Thymus (tissue), 11 donors: ENCODE results near the gene SETD5. TPM values are rescaled to one million over a fixed set of nuclear protein-coding genes. Genes with fewer than 3 reads are reported as not detected.
A peak's percentile ranks its signal among the peaks of the same experiment; 100 is the strongest.

Experiments used
- DNase-seq, 9 donors: peaks; one replicate each; pipeline ENCODE4 v3.0.0-alpha.2; 2013; ENCODE audit warnings: low spot score in 9 of 9, low read depth in 6 of 9, missing footprints in 1 of 9
- H3K27ac ChIP-seq, 2 donors: one replicate each; pipeline ENCODE4 v1.5.1; 2013; ENCODE audit warnings: control low read depth in 1 of 2, low read depth in 1 of 2, low read length in 1 of 2, mild to moderate bottlenecking in 1 of 2, moderate library complexity in 1 of 2
- H3K27me3 ChIP-seq, 2 donors: one replicate each; pipeline ENCODE4 v1.5.1; 2013; ENCODE audit warnings: low read length in 1 of 2; ENCODE audit not compliant: control insufficient read depth in 2 of 2, insufficient read depth in 1 of 2
- H3K36me3 ChIP-seq, 2 donors: one replicate each; pipeline ENCODE4 v1.5.1; 2013; ENCODE audit warnings: low read length in 1 of 2, mild to moderate bottlenecking in 1 of 2, moderate library complexity in 1 of 2; ENCODE audit not compliant: control insufficient read depth in 2 of 2, insufficient read depth in 2 of 2
- H3K4me1 ChIP-seq, 2 donors: one replicate each; pipeline ENCODE4 v1.5.1; 2013; ENCODE audit warnings: low read length in 2 of 2; ENCODE audit not compliant: control insufficient read depth in 2 of 2, insufficient read depth in 2 of 2
- H3K4me3 ChIP-seq, 2 donors: one replicate each; pipeline ENCODE4 v1.5.1; 2013; ENCODE audit warnings: low read length in 2 of 2, control low read depth in 1 of 2, mild to moderate bottlenecking in 1 of 2
- H3K9me3 ChIP-seq, 2 donors: one replicate each; pipeline ENCODE4 v1.5.1; 2013; ENCODE audit warnings: low read length in 1 of 2, mild to moderate bottlenecking in 1 of 2; ENCODE audit not compliant: control insufficient read depth in 2 of 2, insufficient read depth in 1 of 2
- WGBS: extraction: QIAGEN DNeasy Blood & Tissue Kit; methylation state at CpG from one replicate; pipeline ENCODE4 v1.1.7; 2013; 5-methylcytosine and 5-hydroxymethylcytosine counted together
- polyA plus RNA-seq: library from polyadenylated mRNA; stranded (reverse); fragments of 200-250 nt; gene quantifications from one replicate; pipeline ENCODE4 v1.2.3, GENCODE V29; 2013
- total RNA-seq: library from RNA; stranded (reverse); fragments of 120-200 nt; gene quantifications from one replicate; pipeline ENCODE4 v1.2.4, GENCODE V29; 2013
- donor health status: healthy.

SETD5 gene
- total and polyA plus RNA-seq, 2 donors, result 20.9 to 25.3 TPM

DNA sequence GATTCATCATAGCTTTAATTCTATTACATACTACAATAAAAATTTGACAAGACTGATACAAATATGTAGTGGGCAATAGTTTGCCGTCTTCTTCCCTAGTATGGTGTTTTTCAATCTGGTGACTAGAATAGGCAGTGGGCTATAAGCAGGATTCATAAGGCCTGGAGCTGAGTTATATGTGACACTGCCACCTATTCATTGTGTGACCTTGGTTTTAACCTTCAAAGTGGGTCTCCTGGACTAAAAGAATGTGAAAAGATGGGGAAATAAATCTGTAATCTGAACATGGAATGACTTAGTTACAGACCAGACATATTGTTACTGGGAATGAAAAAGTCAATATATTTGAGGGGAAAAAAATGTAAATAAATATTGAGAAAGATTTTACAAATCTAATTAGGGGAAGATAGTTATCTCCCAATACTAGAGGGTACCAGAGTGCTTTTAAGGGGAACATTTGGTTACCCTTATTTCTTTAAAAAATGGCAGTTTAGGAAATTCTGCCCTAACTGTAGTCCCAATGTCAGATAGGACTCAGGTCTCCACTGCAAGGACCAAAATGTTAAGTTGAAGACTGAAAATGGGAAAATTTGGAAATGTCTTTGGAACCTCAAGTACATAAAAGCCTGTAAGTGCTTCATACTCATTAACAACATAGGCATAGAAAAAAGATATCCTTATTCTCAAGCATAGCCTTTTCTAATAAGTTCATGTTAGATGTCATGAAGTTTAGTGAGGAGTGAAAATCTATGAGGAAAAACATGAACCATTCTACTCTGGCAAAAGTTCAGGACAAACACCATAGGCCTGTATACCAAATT lies 10.7 kb upstream of the SETD5 start:
- Histone ChIP-seq H3K36me3 (peaks cover 36 to 84% of the 10 kb centered on the region in 2 donors), H3K4me1 (peaks cover 0 to 4% of the 10 kb centered on the region in 2 donors), H3K27ac (no peak overlapping the region), H3K4me3 (no peak overlapping the region), H3K9me3 (no peaks in the 10 kb centered on the region), H3K27me3 (no peaks in the 10 kb centered on the region)
- DNase-seq, result no peak
- 0% methylated on average over 1 of the region's 1 CpG for WGBS

DNA sequence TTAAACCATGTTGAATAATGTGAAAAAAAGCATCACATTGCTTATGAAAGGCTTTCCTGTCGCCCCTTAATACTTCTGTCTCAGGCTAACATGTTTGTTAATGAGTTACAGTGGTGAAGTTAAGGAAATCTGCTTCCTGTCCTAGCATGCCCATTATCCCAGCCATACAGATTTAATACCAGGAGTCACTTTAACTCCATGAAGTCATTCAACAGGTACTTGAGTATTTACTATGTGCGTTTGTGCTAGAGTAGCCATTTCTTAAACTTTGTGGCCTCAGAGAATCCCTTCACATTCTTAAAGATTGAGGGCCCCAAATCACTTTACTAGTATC lies 10.1 kb upstream of the SETD5 start:
- Histone ChIP-seq H3K36me3 (peaks cover 36 to 89% of the 10 kb centered on the region in 2 donors), H3K4me1 (peaks cover 0 to 4% of the 10 kb centered on the region in 2 donors), H3K9me3 (no peaks in the 10 kb centered on the region), H3K4me3 (no peak overlapping the region), H3K27me3 (no peaks in the 10 kb centered on the region), H3K27ac (no peak overlapping the region)
- 94% methylated on average over 2 of the region's 2 CpGs for WGBS
- DNase-seq, result no peak

DNA sequence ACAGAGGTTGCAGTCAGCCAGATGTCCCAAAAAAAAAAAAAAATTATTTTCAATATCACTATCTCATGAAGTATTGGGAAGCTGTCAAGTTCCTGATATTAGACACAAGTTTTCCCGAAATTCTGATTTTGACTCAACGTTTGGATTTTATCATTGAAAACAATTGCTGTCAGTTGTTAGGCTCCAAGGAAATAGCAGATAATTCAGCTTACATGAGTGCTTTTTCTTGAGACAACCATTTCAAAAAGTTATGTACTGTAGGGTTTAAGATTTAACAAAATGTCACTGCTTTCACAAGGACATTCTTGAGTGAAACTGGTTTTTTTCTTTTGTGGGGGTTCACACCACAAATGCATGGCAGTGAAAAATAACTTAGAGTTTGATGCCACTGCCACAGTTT lies 9.3 kb upstream of the SETD5 start:
- Histone ChIP-seq H3K4me3 (no peak overlapping the region), H3K4me1 (no peaks in the 10 kb centered on the region), H3K9me3 (no peaks in the 10 kb centered on the region), H3K27ac (no peak overlapping the region), H3K27me3 (no peaks in the 10 kb centered on the region), H3K36me3 (peaks cover 36 to 90% of the 10 kb centered on the region in 2 donors)
- WGBS, result 98% methylated on average over 2 of the region's 2 CpGs
- no peak for DNase-seq

DNA sequence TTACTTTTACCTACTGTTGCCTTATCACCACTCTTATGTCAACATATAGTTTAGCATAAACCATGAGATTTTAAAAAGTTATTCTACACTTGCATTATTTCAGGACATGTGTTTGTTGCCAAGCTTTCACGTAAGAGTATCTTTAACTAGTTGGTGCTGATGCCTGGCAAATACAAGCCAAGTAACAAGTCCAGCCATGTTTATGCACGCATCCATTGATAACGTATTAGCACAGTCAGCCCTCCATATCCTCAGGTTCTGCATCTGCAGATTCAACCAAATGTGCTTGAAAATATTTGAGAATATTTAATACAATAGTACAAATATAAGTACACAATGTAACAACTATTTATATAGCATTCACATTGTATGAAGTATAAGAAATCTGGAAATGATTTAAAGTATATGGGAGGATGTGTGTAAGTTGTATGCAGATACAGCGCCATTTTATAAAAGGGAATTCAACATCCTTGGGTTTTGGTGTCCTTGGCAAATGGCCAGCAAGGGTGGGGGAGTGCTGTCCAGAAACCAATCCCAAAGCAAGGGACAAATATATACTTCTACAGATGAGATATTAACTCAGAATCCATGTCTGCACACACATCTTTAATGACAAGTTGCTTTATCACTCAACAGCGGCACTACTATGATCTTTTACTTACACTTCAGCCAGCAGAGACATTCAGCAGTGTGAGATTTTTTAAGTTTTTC lies 8.7 kb upstream of the SETD5 start:
- no peaks in the 10 kb centered on the region for H3K4me1 ChIP-seq
- peaks cover 39 to 92% of the 10 kb centered on the region in 2 donors for H3K36me3 ChIP-seq
- DNase-seq, result no peak
- H3K9me3 ChIP-seq, result no peaks in the 10 kb centered on the region
- H3K4me3 ChIP-seq, result no peak overlapping the region
- 97% methylated on average over 5 of the region's 5 CpGs for WGBS
- no peak overlapping the region for H3K27ac ChIP-seq
- H3K27me3 ChIP-seq, result no peaks in the 10 kb centered on the region

DNA sequence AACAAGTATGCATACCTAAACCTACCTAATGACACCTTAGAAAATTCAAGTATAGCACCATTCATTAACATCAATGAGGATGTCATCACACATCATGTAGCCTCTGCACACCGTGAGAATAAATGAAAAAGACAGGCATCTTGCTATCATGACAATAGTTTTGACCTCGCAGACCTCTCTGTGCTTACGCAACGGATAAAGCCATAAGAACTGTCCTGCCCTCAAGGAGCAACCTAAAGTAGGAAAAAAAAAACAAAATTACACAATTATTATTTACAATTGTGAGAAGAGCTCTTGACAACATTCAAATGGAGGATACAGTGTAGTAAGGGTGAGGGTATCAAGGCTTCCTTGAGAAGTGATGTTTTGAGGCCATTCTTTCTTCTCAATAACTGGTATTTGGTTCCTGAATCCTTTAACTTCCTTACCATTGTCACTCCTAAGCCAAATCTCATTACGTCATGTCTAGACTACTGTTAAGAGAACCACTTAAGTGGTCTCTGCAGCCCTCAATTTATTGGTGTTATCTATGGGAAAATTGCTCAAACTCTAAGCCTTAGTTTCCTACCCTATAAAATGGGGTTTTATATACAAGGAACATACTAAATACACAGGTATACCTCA lies 7.0 kb upstream of the SETD5 start:
- WGBS, result 99% methylated on average over 5 of the region's 5 CpGs
- Histone ChIP-seq H3K9me3 (no peaks in the 10 kb centered on the region), H3K27ac (no peak overlapping the region), H3K4me3 (no peak overlapping the region), H3K27me3 (no peaks in the 10 kb centered on the region), H3K36me3 (peaks cover 26 to 93% of the 10 kb centered on the region in 2 donors), H3K4me1 (peaks cover 6 to 9% of the 10 kb centered on the region in 2 donors)
- DNase-seq, result no peak

DNA sequence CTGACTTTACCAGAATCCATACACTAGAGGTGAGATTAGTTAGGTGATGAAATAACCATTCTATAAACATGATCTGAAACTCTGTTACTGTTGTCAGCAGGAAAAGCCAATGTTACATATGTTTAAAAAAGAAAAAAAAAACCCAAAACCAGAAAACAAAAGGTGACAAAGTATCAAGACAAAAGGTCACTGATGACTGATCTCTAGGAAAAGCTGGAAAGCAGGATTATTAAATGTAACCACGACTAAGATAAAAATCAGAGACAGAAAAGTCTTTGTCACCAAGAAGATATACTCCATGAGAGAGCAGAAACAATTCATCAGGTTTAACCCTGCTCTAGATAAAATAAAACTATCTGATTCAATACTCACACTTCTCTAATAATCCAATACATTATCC lies 5.4 kb upstream of the SETD5 start:
- Histone ChIP-seq H3K36me3 (peaks cover 23 to 78% of the 10 kb centered on the region in 2 donors), H3K9me3 (peaks cover 0 to 4% of the 10 kb centered on the region in 2 donors), H3K27me3 (no peaks in the 10 kb centered on the region), H3K4me1 (peaks cover 10 to 16% of the 10 kb centered on the region in 2 donors), H3K4me3 (no peak overlapping the region), H3K27ac (no peak overlapping the region)
- DNase-seq, result no peak
- WGBS, result 52% methylated on average over 1 of the region's 1 CpG

DNA sequence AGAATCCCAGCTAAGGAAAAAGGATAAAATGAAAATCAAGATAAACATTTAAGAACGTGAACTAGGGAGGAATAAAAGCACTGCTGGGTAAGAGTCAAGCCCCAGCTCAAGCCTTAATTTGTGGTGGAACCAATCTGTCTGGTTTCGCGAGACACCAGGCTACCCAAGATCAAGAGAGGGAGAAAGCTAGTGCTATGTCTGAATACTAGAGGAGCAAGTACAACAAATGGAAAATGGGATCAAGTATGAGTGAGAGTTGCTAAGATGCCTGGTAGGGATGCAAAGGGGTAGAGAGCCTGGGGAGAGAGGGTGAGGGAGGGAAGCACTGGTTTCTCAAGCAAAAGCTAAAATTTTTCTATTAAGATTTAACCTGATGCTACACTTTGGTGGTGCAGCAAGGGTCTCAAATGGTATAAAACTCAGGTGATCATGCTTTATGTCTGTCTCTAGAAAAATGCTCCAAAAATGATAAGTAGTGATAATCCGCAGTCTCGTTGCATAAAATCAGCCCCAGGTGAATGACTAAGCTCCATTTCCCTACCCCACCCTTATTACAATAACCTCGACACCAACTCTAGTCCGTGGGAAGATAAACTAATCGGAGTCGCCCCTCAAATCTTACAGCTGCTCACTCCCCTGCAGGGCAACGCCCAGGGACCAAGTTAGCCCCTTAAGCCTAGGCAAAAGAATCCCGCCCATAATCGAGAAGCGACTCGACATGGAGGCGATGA lies 1.7 kb upstream of the SETD5 start:
- 15% methylated on average over 15 of the region's 15 CpGs for WGBS
- peak overlapping the region; percentile 97 to 99 for H3K27ac ChIP-seq
- H3K9me3 ChIP-seq, result peaks cover 0 to 4% of the 10 kb centered on the region in 2 donors
- no peak for DNase-seq
- H3K27me3 ChIP-seq, result no peaks in the 10 kb centered on the region
- peaks cover 12 to 44% of the 10 kb centered on the region in 2 donors for H3K36me3 ChIP-seq
- peak overlapping the region; percentile 73 to 74 for H3K4me3 ChIP-seq
- peaks cover 15 to 21% of the 10 kb centered on the region in 2 donors for H3K4me1 ChIP-seq

DNA sequence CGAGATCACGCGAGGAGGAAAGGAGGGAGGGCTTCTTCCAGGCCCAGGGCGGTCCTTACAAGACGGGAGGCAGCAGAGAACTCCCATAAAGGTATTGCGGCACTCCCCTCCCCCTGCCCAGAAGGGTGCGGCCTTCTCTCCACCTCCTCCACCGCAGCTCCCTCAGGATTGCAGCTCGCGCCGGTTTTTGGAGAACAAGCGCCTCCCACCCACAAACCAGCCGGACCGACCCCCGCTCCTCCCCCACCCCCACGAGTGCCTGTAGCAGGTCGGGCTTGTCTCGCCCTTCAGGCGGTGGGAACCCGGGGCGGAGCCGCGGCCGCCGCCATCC lies 1.1 kb upstream of the SETD5 start:
- Histone ChIP-seq H3K27me3 (no peaks in the 10 kb centered on the region), H3K9me3 (peaks cover 0 to 4% of the 10 kb centered on the region in 2 donors), H3K4me3 (peak overlapping the region; percentile 73 to 74), H3K36me3 (peaks cover 7 to 39% of the 10 kb centered on the region in 2 donors), H3K27ac (peak overlapping the region; percentile 97 to 99), H3K4me1 (peaks cover 15 to 21% of the 10 kb centered on the region in 2 donors)
- under 1% methylated on average over 25 of the region's 25 CpGs for WGBS
- DNase-seq, result peak in 6 of 9 donors; percentile 49 to 88 (median 72)
